PFSK-1 (cell line): ENCODE data around the gene SERPINB1.
A peak's percentile ranks its signal among the peaks of the same experiment; 100 is the strongest.

Experiments
- FOXP2 ChIP-seq: optimal IDR thresholded peaks from 2 replicates; pipeline ENCODE3; 2011; ENCODE audit warnings: borderline replicate concordance, control low read depth, inconsistent platforms; ENCODE audit not compliant: insufficient read depth; ENCODE audit errors: extremely low read length, extremely low read depth
- POLR2AphosphoS5 ChIP-seq: IDR thresholded peaks from 2 replicates; pipeline ENCODE4 v1.6.1; 2012; ENCODE audit warnings: low read depth, mild to moderate bottlenecking, control low read depth, low read length, moderate library complexity
- SIN3A ChIP-seq: IDR thresholded peaks from 2 replicates; pipeline ENCODE4 v1.6.1; 2012; ENCODE audit warnings: mild to moderate bottlenecking, low read length, moderate library complexity, borderline replicate concordance; ENCODE audit not compliant: insufficient read depth
- TAF1 ChIP-seq: IDR thresholded peaks from 2 replicates; pipeline ENCODE4 v1.6.1; 2012; ENCODE audit warnings: low read length, control low read depth, borderline replicate concordance; ENCODE audit not compliant: insufficient read depth
- TF ChIP-seq, protein P1 (sequence below), 2 experiments: IDR thresholded peaks; 2 replicates each; pipeline versions ENCODE4 v1.6.1 to v1.8.0; 2011 to 2012; ENCODE audit warnings: low read depth in 2 of 2, low read length in 2 of 2, control low read depth in 1 of 2, inconsistent platforms in 1 of 2, mild to moderate bottlenecking in 1 of 2, moderate library complexity in 1 of 2; ENCODE audit not compliant: insufficient read depth in 1 of 2

SERPINB1 gene

DNA sequence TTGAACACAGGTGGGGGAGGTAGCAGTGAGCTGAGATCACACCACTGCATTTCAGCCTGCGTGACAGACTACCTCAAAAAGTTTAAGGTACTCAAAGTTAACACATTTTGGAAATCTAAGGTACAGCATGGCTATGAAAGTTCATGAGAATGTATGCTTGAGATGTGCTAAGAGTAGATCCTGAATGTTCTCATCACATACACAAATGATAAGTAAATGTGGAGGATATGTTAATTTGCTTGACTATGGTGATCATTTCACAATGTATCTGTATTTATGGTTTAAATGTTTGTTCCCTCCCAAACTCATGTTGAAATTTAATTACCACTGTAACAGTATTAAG lies 20.1 kb upstream of the SERPINB1 start:
- no peak for TF ChIP-seq SIN3A
- TF ChIP-seq POLR2AphosphoS5: no peak
- TF ChIP-seq, protein P1, sequence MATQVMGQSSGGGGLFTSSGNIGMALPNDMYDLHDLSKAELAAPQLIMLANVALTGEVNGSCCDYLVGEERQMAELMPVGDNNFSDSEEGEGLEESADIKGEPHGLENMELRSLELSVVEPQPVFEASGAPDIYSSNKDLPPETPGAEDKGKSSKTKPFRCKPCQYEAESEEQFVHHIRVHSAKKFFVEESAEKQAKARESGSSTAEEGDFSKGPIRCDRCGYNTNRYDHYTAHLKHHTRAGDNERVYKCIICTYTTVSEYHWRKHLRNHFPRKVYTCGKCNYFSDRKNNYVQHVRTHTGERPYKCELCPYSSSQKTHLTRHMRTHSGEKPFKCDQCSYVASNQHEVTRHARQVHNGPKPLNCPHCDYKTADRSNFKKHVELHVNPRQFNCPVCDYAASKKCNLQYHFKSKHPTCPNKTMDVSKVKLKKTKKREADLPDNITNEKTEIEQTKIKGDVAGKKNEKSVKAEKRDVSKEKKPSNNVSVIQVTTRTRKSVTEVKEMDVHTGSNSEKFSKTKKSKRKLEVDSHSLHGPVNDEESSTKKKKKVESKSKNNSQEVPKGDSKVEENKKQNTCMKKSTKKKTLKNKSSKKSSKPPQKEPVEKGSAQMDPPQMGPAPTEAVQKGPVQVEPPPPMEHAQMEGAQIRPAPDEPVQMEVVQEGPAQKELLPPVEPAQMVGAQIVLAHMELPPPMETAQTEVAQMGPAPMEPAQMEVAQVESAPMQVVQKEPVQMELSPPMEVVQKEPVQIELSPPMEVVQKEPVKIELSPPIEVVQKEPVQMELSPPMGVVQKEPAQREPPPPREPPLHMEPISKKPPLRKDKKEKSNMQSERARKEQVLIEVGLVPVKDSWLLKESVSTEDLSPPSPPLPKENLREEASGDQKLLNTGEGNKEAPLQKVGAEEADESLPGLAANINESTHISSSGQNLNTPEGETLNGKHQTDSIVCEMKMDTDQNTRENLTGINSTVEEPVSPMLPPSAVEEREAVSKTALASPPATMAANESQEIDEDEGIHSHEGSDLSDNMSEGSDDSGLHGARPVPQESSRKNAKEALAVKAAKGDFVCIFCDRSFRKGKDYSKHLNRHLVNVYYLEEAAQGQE (IDR thresholded peaks at IDR 0.05; ENCODE audit: insufficient read depth in 1 of 2, low read depth in 2 of 2, low read length in 2 of 2): no peak
- TF ChIP-seq TAF1: no peak
- no peak for TF ChIP-seq FOXP2

DNA sequence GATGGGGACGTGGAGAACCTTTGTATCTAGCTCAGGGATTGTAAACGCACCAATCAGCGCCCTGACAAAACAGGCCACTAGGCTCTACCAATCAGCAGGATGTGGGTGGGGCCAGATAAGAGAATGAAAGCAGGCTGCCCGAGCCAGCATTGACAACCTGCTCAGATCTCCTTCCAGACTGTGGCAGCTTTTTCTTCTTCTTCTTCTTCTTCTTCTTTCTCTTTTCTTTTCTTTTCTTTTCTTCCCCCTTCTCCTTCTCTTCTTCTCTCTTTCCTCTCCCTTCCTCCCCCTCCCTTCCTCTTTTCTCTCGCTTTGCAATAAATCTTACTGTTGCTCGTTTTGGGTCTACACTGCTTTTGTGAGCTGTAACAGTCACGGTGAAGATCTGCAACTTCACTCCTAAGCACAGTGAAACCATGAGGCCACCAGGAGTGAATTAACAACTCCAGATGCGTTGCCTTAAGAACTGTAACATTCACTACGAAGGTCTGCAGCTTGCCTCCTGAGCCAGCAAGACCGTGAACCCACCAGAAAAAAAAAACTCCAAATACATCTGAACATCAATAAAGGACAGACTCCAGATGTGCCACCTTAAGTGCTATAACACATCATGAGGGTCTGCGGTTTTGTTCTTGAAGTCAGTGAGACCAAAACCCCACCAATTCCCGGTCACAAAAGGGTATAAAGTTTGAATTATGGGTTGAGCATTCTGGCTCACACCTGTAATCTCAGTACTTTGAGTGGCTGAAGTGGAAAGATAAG lies 19.6 kb upstream of the SERPINB1 start:
- TF ChIP-seq SIN3A (no peak), POLR2AphosphoS5 (no peak), FOXP2 (no peak), TAF1 (no peak)
- TF ChIP-seq, protein P1 (IDR thresholded peaks at IDR 0.05; ENCODE audit: insufficient read depth in 1 of 2, low read depth in 2 of 2, low read length in 2 of 2): no peak

DNA sequence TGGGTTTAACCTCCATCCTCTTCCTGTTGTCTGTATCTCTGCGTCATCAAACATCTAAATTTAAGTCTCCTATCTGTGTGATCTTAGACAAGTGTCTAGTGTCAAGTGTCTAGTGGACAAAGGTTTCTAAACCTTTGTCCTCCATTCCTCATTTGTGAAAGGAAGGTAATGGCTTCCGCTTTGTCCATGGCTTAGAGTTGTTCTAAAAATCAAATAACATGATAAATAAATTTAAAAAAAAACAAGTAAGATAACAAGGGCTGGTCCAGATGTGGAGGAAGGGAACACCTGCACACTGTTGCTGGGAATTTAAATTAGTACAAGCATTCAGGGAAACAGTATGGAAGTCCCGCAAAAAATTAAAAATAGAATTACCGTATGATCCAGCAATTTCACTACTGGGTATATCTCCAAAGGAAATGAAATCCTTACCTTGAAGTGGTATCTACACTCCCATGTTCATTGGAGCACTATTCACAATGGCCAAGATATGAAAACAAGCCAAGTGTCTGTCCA lies 17.6 kb upstream of the SERPINB1 start:
- TF ChIP-seq POLR2AphosphoS5 (no peak), TAF1 (no peak), SIN3A (no peak), FOXP2 (no peak)
- TF ChIP-seq, protein P1 (IDR thresholded peaks at IDR 0.05; ENCODE audit: insufficient read depth in 1 of 2, low read depth in 2 of 2, low read length in 2 of 2): no peak

DNA sequence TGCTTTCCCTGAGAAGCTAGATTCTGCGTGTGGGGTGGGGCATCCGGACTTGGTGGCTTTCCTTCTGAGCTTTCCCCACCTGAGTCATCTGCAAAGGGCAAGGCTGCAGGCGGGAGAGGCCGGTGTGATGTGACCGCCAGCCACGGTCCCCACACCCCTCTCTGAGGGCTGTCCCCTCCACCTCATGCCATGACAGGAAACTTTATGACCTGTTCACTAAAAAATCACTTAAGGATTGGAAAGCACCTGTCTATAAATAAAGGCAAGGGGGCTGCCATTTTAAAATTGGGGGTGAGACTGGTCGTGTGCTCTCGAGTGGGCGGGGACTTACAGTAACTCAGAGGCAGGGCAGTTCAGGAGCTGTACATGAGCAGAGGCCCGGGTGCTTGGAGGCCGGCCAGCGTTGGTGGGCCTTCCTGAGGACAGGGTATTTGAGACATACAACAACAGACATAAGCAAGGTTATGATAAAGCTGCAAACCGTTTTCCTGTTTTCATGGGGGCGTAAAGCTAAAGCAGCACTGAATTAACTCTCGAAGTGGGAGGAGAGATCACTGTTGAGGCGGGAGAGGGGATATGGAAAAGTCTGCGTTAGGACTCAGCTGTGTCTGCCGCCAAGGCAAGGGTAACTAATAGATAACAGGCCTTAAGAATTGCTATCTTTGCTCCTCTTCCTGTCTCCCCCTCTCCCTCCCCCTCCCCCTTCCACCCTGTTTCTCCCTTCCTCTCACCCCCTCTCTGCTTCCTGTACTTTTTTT lies 16.1 kb upstream of the SERPINB1 start:
- no peak for TF ChIP-seq SIN3A
- TF ChIP-seq POLR2AphosphoS5: peak; percentile 37
- TF ChIP-seq, protein P1 (IDR thresholded peaks at IDR 0.05; ENCODE audit: insufficient read depth in 1 of 2, low read depth in 2 of 2, low read length in 2 of 2): 0 out of 4 replicates have a peak, but pooled peaks of 1 of the 2 experiments have one; percentile 5
- TF ChIP-seq FOXP2: peak; percentile 28
- TF ChIP-seq TAF1: no peak
